HG03175 (cell line): ENCODE data around the gene LHPP.
"Not testable (repeated sequence)": the region's sequence is repeated elsewhere in the genome, so short reads cannot be mapped to it uniquely, and the experiment has no call there.

Experiments
- ATAC-seq: cut with Tn5 transposase; IDR thresholded peaks from one replicate; pipeline ENCODE4 v1.9.1; 2021; ENCODE audit warnings: mild to moderate bottlenecking, moderate library complexity; ENCODE audit not compliant: unreplicated experiment

Gene LHPP

GRCh38 chr10:124602646-124603365, 141.2 kb downstream of the LHPP start:
- no peak for ATAC-seq

GRCh38 chr10:124603376-124604213, 142.0 kb downstream of the LHPP start:
- ATAC-seq, result no peak

GRCh38 chr10:124604214-124605000, 142.8 kb downstream of the LHPP start:
- ATAC-seq, result no peak

DNA sequence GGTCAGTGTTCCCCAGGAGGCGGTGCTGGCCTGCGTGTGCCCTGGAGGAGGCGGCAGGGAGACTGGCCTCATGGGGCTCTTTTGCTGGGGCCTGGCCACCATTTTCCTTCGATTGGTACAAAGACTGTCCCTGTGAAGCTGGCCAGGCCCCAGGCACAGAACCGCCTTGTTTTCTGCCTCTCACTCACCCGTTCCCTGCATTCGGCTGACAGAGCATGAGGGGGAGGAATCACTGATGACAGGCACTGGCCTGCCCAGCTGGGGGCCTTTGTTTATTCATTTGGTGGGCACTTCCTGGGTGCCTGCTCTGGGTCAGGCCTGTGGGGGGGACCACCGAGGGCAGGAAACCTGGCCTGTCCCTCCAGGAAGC, 143.4 kb downstream of the LHPP start:
- no peak for ATAC-seq

GRCh38 chr10:124605481-124605855, 143.8 kb downstream of the LHPP start:
- ATAC-seq, result no peak

GRCh38 chr10:124605856-124606812, 144.5 kb downstream of the LHPP start:
- no peak for ATAC-seq

GRCh38 chr10:124606822-124607221, 145.2 kb downstream of the LHPP start:
- no peak for ATAC-seq

- ATAC-seq, result no peak
These were observed 146.1 kb downstream of the LHPP start for GRCh38 chr10:124607693-124608092.

GRCh38 chr10:124608093-124608721, 146.6 kb downstream of the LHPP start:
- no peak for ATAC-seq

DNA sequence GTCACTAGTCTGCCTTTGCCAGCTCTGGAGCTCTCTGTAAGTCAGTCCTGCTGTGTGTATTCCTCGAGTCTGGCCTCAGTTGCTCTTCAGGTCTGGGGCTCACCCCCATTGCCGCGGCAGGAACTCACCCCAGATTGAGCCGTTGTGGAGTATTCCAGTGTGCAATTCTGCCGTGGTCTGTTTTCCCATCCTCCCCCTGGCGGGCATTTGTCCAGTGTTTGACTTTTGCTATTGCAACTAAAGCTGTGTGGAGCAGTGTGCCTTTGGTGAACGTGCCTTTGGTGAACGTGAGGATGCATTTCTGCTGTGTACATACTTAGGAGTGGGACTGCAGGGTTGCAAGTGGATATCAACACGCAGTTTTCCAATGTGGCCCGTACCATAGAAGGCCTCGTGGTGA, 148.1 kb downstream of the LHPP start:
- no peak for ATAC-seq

DNA sequence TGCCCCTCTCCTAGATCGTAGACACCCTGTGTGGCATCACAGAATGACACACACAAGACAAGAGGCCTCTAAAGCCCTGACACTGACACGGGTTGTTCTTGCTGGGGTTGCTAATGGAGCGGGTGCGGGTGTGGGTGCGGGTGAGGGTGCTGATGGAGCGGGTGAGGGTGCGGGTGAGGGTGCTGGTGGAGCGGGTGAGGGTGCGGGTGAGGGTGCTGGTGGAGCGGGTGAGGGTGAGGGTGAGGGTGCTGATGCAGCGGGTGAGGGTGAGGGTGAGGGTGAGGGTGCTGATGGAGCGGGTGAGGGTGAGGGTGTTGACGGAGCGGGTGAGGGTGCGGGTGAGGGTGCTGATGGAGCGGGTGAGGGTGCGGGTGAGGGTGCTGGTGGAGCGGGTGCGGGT, 148.6 kb downstream of the LHPP start:
- ATAC-seq, result not testable (repeated sequence)

DNA sequence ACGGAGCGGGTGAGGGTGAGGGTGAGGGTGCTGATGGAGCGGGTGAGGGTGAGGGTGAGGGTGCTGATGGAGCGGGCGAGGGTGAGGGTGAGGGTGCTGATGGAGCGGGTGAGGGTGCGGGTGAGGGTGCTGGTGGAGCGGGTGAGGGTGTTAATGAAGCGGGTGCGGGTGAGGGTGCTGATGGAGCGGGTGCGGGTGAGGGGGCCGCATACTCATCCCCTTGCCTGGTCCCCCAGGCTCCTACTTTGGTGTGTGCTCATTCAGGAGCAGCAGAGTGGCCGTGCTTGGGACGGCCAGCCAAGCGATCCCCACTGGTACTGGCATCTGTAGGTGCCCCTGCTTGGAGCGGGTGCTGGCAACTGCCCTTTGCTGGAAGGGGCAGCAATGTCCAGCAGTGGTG, 149.2 kb downstream of the LHPP start:
- ATAC-seq, result not testable (repeated sequence)

- ATAC-seq, result no peak
These were observed 150.1 kb downstream of the LHPP start for GRCh38 chr10:124611738-124612137.

GRCh38 chr10:124612611-124613498, 151.2 kb downstream of the LHPP start:
- no peak for ATAC-seq

- peak; percentile 37 for ATAC-seq
These were observed 152.5 kb downstream of the LHPP start for GRCh38 chr10:124614003-124614659.

DNA sequence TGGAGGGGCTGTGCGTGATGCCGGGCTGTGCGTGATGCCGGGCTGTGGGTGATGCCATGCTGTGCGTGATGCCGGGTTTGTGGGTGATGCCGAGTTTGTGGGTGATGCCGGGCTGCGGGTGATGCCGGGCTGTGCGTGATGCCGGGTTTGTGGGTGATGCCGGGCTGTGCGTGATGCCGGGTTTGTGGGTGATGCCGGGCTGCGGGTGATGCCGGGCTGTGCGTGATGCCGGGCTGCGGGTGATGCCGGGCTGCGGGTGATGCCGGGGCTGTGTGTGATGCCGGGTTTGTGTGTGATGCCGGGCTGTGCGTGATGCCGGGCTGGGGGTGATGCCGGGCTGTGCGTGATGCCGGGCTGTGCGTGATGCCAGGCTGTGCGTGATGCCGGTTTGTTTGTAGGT, 153.6 kb downstream of the LHPP start:
- ATAC-seq, result no peak

- ATAC-seq, result no peak
These were observed 154.6 kb downstream of the LHPP start for GRCh38 chr10:124616040-124616835.

DNA sequence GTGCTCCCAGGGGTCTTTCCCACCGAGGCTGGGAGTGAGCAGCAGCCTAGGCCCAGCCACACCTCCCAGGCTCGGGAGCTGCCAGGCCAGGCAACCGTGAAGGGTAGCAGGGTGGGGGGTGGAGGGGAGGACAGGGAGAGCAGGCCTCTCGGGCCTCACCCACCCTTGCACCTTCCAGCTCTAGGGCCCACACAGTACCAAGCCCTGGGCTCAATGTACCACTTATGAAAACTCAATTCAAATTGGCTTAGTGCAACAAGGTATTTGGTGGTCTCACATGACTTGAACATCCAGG, 155.2 kb downstream of the LHPP start:
- no peak for ATAC-seq
